ENCODE measurements around the gene SENP1. TPM values are rescaled to one million over a fixed set of nuclear protein-coding genes. Genes with fewer than 3 reads are reported as not detected.
A peak's percentile ranks its signal among the peaks of the same experiment; 100 is the strongest.

Gene SENP1
- total and polyA plus RNA-seq, 2 of the 4 experiments (the other 2 are of a cell fraction): 7.2 to 25.3 TPM

DNA sequence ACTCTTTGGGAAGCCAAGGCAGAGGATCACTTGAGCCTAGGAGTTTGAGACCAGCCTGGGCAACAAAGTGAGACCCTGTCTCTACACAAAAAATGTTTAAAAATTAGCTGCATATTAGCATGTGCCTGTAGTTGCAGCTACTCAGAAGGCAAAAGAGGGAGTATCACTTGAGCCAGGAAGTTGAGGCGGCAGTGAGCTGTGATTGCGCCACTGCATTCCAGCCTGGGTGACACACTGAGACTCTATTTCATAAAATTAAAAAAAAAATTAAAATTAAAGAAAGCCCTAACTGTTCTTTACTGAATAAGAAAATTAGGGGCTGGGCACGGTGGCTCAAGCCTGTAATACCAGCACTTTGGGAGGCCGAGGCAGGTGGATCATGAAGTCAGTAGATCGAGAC is 27.0 kb downstream of the SENP1 start:
- BruUV-seq (replicated peaks): no TSS peak
- H3K9me1 ChIP-seq (ENCODE audit: insufficient read depth, low read length): no peaks in the 10 kb centered on the region
- peak overlapping the region; percentile 83 for H2BK5ac ChIP-seq (ENCODE audit: low read depth, low read length, poor library complexity, severe bottlenecking)
- intact Hi-C loops (cut with micrococcal nuclease): no loop called here
- no peak overlapping the region; the same call in 2 of the 3 replicates for H2BK15ac ChIP-seq (ENCODE audit: low read depth, low read length)
- H3K79me1 ChIP-seq (ENCODE audit: low read depth in 1 of 2, low read length in 2 of 2): no peaks in the 10 kb centered on the region; a peak in 1 of 4 replicates
- no peak overlapping the region for H2AK9ac ChIP-seq (replicated peaks; ENCODE audit: low read depth, low read length, poor library complexity)
- H2BK120ac ChIP-seq (ENCODE audit: low read depth, low read length): no peak overlapping the region; the same call in 1 of the 2 replicates
- H3K4me2 ChIP-seq (ENCODE audit: low read depth, low read length): no peak overlapping the region
- H3K4ac ChIP-seq (ENCODE audit: low read depth, low read length): no peak overlapping the region
- H3K4me1 ChIP-seq (ENCODE audit: control insufficient read depth, insufficient read depth, low read length): no peaks in the 10 kb centered on the region
- H3K56ac ChIP-seq (ENCODE audit: extremely low read depth, insufficient read depth, low read length): peak overlapping the region; percentile 69; the same call in 1 of the 2 replicates
- ChIA-PET POLR2A (ENCODE audit: unreplicated experiment) (no interaction called here), CTCF (no interaction called here)
- no peaks in the 10 kb centered on the region for H3K27me3 ChIP-seq (ENCODE audit: control insufficient read depth, insufficient read depth, low read length)
- peak overlapping the region; percentile 89; the same call in 1 of the 2 replicates for H4K5ac ChIP-seq (ENCODE audit: low read depth, low read length)
- H2BK20ac ChIP-seq (ENCODE audit: low read depth, low read length): no peak overlapping the region
- no peak overlapping the region for H3K23ac ChIP-seq (ENCODE audit: low read depth, low read length)
- H4K8ac ChIP-seq (ENCODE audit: low read depth in 2 of 2, low read length in 2 of 2): peak overlapping the region in 1 of 2 experiments; percentile 77; a peak in 2 of 4 replicates
- peaks cover 14% of the 10 kb centered on the region for H3K36me3 ChIP-seq (ENCODE audit: control insufficient read depth, insufficient read depth, low read length)
- H3K9ac ChIP-seq (ENCODE audit: low read depth, low read length): peak overlapping the region; percentile 63
- 92% methylated on average over 2 of the region's 5 CpGs; no CpG with 5 or more reads in 1 of the 2 experiments for WGBS, 2 experiments (ENCODE audit: extremely low coverage in 2 of 2, insufficient read length in 1 of 2)
- peak overlapping the region; percentile 81 for H3K27ac ChIP-seq (ENCODE audit: insufficient read depth, low read length)
- peak overlapping the region; percentile 60 for H4K91ac ChIP-seq (ENCODE audit: insufficient read depth, low read depth, low read length)
- peak; percentile 92 for ATAC-seq (ENCODE audit: low read depth)
- H3K14ac ChIP-seq (replicated peaks; ENCODE audit: low read depth, low read length): peak overlapping the region; percentile 87
- no peak overlapping the region for H2AFZ ChIP-seq (replicated peaks; ENCODE audit: low read length, poor library complexity)
- no peaks in the 10 kb centered on the region for H3K9me3 ChIP-seq (ENCODE audit: control insufficient read depth, insufficient read depth, low read length)
- no peak overlapping the region for H2AK5ac ChIP-seq (ENCODE audit: low read depth, low read length)
- no peak overlapping the region for H3K4me3 ChIP-seq (ENCODE audit: insufficient read depth, low read depth, low read length)
- TF ChIP-seq RAD21 (IDR thresholded peaks at IDR 0.05; ENCODE audit: low read length) (no peak), CEBPB (IDR thresholded peaks at IDR 0.05; ENCODE audit: low read depth, low read length) (peak; percentile 98)
- in situ Hi-C loops (cut with MboI; ENCODE audit: low sequenced_read_pairs): no loop called here
- dilution Hi-C loops (cut with HindIII; ENCODE audit: low sequenced_read_pairs, unreplicated experiment): no loop called here
- DNase-seq: peak; percentile 64
- no peaks in the 10 kb centered on the region for H4K20me1 ChIP-seq (ENCODE audit: insufficient read depth, low read length)
- H3K18ac ChIP-seq (ENCODE audit: low read depth, low read length): peak overlapping the region; percentile 71; the same call in 1 of the 2 replicates

Data from IMR-90 (cell line).